Sciatic nerve (tissue), 2 donors: ENCODE results near the gene CMTM8. TPM values are rescaled to one million over a fixed set of nuclear protein-coding genes. Genes with fewer than 3 reads are reported as not detected.
A peak's percentile ranks its signal among the peaks of the same experiment; 100 is the strongest.
"Not testable (repeated sequence)": the region's sequence is repeated elsewhere in the genome, so short reads cannot be mapped to it uniquely, and the experiment has no call there.

ENCODE experiments used
- ATAC-seq: fragments of 200-7000 bp; cut with Tn5 transposase; one replicate; pipeline ENCODE4 v1.9.1; 2020; ENCODE audit warnings: mild to moderate bottlenecking, moderate library complexity
- DNase-seq: peaks from one replicate; pipeline ENCODE4 v3.0.0-alpha.2; 2020; ENCODE audit warnings: low spot score
- intact Hi-C: fragments of 100-400 bp; cut with DNase I; formaldehyde crosslinking; loops from one replicate; pipeline ENCODE4 v1.14.2; 2022
- total RNA-seq: library from RNA; stranded (reverse); fragmentation: NEBNext Ultra II Directional; extraction: Animal tissue kit (Norgen Biotek cat#: 25700); gene quantifications from one replicate; pipeline ENCODE4 v1.2.1, GENCODE V29; 2021
- donor health status: DM: no; HTN: no; CAD: no.
- donor health status: DM: no; HTN: no; CAD: no.

CMTM8 gene
- total RNA-seq, 1 donor from 2014 or later, result 7.6 TPM

DNA sequence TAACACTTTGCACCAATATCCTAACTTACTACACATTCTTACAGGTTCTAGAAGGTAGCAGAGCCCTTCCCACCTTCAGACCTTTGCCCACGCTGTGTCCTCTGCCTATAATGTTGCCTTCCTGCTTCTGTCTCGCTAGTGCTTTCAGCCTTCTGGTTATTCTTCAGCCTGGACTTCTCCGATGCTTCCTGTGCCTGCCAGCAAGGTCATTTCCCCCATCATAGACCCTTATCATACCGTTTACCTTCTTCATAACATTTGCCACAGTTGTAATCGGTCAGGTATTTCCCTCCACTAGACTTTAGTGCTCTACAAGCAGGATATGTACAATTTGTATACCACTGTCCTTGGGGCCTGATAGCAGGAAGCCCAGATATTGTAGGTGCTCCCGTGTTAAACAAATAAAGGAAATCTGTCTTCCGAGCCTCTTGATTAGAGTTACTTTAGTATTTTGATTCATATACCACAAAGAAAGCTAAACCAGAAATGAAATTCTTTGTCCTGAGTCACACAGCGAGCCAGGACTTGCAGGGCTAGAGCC, 117.3 kb downstream of the CMTM8 start:
- DNase-seq (no peak), ATAC-seq (no peak)
- intact Hi-C loops, result no loop called here

DNA sequence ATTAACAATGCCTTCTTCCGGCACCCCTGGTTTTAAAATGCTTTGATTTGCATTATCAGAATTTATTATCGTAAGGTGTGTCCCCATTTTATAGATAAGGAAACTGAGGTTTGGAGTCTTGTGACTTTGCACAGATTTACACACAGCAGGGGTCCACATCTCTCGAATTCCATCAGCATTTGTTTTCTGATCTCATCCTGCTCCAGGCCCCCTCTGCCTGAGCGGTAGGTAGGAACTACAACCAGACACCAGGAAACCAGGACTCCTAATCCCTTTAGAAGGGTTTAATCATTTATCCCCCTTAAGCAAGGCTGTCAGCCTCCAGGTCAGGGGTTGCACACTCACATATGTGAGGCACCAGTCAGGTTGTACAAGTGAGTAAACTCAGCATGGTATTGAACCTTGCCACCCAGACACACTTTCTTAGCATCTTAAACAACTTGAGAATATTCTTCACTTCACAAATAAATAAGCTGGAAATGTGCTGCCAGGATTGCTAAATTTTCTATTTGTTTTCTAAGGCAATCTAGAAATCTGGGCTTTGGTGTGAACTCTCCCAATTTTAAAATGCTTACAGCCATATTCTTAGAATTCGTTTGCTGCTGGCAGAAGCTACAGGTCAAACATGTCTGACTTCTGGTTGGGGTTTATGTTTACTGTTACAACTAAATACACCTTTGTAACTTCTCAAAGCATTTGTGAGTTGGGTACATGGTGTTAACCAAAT, 121.4 kb downstream of the CMTM8 start:
- DNase-seq, result no peak
- intact Hi-C loops, result no loop called here
- no peak for ATAC-seq

DNA sequence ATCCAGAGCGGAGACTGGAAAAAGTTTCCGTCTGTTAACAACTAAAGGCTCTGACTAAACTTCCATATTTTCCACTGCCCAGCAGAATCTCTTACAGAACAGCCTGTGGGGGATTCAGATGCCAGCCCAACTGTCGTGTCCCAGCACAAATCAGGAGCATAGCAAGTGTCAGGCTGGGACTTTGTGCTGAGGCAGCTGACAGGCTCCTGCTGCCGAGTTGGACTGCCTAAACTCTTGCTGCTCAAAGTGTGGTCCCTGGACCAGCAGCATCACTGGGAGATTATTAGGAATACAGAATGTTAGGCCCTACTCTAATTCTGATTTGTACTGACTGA, 122.0 kb downstream of the CMTM8 start:
- no peak for DNase-seq
- intact Hi-C loops, result no loop called here
- no peak for ATAC-seq

DNA sequence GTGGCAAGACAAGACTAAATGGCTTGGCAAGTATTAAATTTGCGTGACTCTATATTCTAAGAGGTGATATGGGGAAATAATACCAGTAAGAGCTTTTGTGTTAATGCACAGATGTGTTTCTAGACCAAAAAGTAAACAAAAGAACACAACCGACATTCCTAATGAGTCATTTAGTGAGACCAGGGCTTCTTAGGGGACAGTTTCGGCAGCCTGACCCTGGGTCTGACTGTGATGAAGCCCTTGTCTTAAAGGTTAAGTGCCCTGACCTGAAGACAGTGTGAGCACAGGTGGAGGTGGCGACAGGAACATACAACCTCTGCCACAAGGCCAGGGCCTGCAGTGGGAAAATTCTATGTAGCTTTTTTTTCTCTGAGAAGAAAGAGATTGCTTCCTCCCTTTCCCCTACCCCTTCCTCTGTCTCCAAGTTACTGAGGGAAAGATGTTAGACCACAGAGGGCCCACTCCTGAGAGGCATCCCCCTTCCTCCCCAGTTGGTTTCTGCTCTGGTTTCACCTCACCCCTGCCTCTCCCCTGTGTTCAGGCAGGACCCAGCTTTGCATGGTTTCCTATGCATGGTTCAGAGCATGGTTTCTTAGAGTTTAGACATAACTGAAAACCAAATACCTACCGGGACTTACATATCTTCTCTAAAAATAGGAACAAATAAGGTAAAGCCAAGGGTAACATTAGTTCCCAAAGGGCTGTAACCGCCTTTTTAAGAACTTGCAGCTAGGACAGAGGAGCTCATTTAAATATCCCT, 128.3 kb downstream of the CMTM8 start:
- intact Hi-C loops, result loop anchor here (1.0 kb wide), 1 partner anchor 38 kb away; no protein-coding TSS in a partner anchor
- no peak for ATAC-seq
- no peak for DNase-seq

- DNase-seq (no peak), ATAC-seq (no peak)
- intact Hi-C loops, result no loop called here
Observed at GRCh38 chr3:32367442-32367841, 129.0 kb downstream of the CMTM8 start.

GRCh38 chr3:32371461-32372212, 133.2 kb downstream of the CMTM8 start:
- no peak for DNase-seq

GRCh38 chr3:32372213-32372490, 133.7 kb downstream of the CMTM8 start:
- DNase-seq (no peak), ATAC-seq (no peak)
- intact Hi-C loops, result no loop called here

More at GRCh38 chr3:32371461-32372212, 133.2 kb downstream of the CMTM8 start:
- intact Hi-C loops, result no loop called here
- no peak for ATAC-seq

DNA sequence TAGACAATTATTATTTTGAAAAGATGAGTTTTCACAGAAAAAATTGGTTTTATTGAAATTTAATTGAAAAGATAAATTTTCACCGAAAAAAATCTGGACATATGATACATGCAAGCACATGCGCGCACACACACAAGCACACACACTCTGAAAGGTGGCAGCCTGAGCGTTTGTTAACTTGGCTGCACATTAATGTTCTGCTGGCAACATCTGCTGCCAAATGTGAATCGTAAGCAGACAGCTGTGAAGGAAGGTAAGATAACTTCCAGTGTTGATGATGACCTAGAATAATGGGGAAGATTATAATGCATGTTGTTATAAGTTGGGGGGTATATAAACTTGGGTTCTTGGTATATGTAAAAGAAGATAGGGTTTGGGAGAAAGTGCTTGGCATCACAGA, 134.8 kb downstream of the CMTM8 start:
- DNase-seq, result no peak
- ATAC-seq, result no peak
- intact Hi-C loops, result no loop called here

DNA sequence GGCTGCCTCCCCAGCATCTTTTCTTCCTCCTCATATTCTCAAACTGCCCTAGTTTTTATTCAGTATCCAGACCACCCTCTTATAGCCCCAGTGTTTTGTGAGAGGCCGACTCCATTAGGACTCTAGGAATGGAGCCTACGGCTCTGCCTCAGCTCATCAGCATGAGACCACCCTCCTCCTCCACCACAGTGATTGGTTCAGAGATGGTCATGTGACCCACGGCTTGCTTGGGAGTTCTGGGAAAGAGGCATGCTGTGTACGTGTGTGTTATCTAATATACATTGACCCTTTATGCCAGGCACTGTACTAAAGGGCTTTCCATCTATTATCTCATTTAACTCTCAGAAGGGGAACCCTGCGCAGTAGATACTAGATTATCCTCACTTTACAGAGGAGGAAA, 135.4 kb downstream of the CMTM8 start:
- ATAC-seq (no peak), DNase-seq (no peak)
- intact Hi-C loops, result no loop called here

DNA sequence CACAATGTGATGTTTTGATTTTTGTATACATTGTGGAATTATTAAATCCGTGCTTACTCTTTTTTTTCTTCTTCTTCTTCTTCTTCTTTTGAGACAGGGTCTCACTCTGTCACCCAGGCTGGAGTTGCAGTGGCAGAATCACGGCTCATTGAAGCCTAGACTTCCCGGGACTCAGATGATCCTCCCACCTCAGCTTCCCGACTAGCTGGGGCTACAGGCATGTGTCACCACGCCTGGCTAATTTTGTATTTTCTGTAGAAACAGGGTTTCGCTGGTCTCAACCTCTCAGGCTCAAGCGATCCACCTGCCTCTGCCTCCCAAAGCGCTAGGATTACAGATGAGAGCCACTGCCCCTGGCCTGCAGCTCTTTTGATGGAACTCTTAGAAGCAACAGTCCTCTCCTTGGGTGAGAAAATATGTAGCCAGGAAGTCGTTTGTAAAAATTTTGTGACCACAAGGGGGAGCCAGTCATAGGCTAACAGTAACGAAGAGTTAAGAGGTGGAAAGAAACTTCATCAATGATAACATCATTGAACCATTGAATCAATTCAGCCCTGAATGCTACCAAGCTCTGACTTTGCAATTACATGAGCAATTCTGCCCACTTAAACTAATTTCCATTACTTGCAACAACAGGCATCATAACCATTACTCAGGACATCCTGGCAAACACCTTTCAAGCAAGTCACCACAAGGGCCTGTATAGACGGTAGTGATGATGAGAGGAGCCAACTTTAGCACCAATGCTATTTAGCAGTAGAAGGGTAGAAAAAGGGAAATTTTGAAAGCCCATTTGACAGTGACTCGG, 136.5 kb downstream of the CMTM8 start:
- intact Hi-C loops, result no loop called here
- ATAC-seq (peak; percentile 79), DNase-seq (peak; percentile 64)

DNA sequence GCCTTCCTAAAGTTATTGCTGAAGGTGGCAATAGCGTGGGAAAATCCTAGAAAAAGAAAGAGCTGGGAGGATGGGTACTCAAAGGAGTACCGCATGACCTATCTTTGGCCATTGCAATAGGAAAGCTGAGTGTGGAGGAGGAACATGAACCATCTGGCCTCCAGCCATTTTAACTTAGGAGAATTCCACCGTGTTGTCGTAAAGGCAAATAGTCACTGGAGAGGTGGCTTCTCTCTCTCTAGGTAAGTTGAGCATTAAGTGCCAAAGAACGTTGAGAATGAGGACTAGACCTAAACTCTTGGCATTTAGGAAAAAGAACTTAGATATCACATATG, 137.1 kb downstream of the CMTM8 start:
- no peak for ATAC-seq
- intact Hi-C loops, result no loop called here

DNA sequence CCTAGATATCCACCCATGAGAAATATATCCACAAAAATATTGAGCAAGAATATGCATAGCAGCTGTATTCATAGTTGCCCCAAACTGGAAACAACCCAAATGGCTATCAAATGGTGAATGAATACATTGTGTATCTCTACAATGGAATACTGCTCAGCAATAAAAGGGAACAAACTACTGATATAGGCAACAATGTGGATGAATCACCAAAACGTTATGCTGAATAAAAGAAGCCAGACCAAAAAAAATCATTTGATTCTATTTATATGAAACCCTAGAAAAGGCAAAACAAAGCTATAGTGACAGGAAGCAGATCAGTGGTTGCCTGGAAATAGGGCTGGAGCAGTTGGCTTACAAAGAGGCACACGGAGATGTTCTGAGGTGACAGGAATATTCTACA, 137.6 kb downstream of the CMTM8 start:
- peak; percentile 66 for ATAC-seq
- intact Hi-C loops, result no loop called here

More for the DNA sequence above, 137.1 kb downstream of the CMTM8 start:
- DNase-seq, result no peak

DNA sequence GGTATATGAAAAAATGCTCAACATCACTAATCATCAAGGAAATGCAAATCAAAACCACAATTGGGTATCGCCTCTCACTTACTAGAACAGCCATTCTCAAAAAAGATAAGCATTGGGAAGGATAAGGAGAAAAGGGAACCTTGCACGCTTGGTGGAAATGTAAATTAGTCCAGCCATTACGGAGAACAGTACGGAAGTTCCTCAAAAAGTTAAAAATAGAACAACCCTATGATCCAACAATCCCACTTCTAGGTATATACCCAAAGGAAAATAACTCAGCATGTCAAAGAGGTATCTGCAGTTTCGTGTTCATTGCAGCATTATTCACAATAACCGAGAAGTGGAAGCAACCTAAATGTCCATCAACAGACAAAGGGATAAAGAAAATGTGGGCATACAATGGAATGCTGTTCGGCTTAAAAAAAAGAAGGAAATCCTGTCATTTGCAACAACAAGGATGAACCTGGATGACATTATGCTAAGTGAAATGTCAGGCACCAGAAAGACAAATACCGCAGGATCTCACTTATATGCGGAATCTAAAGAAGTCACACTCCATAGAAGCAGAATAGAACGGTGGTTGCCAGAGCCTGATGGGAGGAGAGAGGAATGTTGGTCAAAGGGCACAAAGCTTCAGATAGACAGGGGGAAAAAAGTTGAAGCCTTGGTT, 141.5 kb downstream of the CMTM8 start:
- no peak for DNase-seq
- ATAC-seq, result no peak
- intact Hi-C loops, result no loop called here

More for the DNA sequence above, 137.6 kb downstream of the CMTM8 start:
- DNase-seq, result no peak

DNA sequence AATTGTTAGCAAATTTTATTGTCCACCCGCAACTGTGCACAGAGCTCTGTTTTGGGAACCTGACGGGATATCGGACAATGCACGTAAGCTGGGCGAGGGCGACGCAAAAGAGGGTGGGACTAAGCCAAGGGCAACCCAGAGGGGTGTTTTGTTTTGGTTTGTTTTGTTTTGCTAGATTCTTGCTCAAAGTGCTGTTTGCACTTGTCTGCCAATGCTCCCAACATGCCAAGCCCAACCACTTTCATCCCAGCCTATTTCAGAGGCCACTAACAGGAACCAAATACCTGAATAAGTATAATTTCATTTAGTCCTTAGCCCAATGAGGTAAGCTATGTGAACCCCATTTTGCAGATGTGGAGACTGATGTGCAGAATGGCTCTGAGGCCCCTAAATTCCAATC, 143.4 kb downstream of the CMTM8 start:
- ATAC-seq (no peak), DNase-seq (no peak)
- intact Hi-C loops, result no loop called here

- no peak for ATAC-seq
Observed at GRCh38 chr3:32383136-32383711, 144.7 kb downstream of the CMTM8 start.

GRCh38 chr3:32384938-32385337, 146.5 kb downstream of the CMTM8 start:
- intact Hi-C loops, result no loop called here
- ATAC-seq (peak; percentile 38), DNase-seq (no peak)

More at GRCh38 chr3:32383136-32383711, 144.7 kb downstream of the CMTM8 start:
- DNase-seq, result no peak
- intact Hi-C loops, result no loop called here

GRCh38 chr3:32387512-32387911, 149.0 kb downstream of the CMTM8 start:
- DNase-seq (no peak), ATAC-seq (no peak)
- intact Hi-C loops, result no loop called here

DNA sequence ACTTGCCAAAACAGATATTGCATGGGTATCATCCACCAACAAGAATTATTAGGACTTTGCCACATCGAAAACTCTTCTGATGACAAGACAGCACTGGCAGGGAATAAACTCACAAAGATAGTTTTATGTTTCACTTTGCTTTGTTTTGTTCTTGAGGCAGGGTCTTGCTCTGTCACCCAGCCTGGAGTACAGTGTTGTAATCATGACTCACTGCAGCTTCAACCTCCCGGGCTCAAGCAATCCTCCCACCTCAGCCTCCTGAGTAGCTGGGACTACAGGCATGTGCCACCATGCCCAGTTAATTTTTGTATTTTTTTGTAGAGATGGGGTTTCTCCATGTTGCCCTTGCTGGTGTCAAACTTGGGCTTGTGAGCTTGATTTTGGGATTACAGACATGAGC, 151.1 kb downstream of the CMTM8 start:
- intact Hi-C loops, result not testable (repeated sequence)

More for the DNA sequence above, 151.1 kb downstream of the CMTM8 start:
- ATAC-seq, DNase-seq: not testable (repeated sequence)
